Ovary (tissue), 9 donors: ENCODE data around the gene CEP170. TPM values are rescaled to one million over a fixed set of nuclear protein-coding genes. Genes with fewer than 3 reads are reported as not detected.

Experiments used
- DNase-seq, 5 donors: peaks; one replicate each; pipeline ENCODE4 v3.0.0-alpha.2; 2019 to 2020
- H3K27ac ChIP-seq, 2 donors: fragments of 200-600 bp; one replicate each; pipeline versions ENCODE4 v1.5.1 to v1.8.0; 2019 to 2022
- H3K27me3 ChIP-seq: fragments of 200-600 bp; one replicate; pipeline ENCODE4 v1.8.0; 2022
- H3K36me3 ChIP-seq: fragments of 200-600 bp; sonication (generic); one replicate; pipeline ENCODE4 v1.5.1; 2019
- H3K4me1 ChIP-seq: one replicate; pipeline ENCODE4 v1.8.1; 2013; ENCODE audit warnings: mild to moderate bottlenecking, moderate library complexity; ENCODE audit not compliant: insufficient read depth
- H3K4me3 ChIP-seq: fragments of 200-600 bp; sonication (generic); one replicate; pipeline ENCODE4 v1.5.1; 2017
- H3K9me3 ChIP-seq, 2 donors: fragments of 200-600 bp in 1 of 2; sonication (generic) in 1 of 2; one replicate each; pipeline versions ENCODE4 v1.5.1 to v1.8.1; 2013 to 2019; ENCODE audit warnings: mild to moderate bottlenecking in 1 of 2, moderate library complexity in 1 of 2
- EP300 ChIP-seq: sonication (generic); formaldehyde crosslinking; IDR thresholded peaks from one replicate; pipeline ENCODE4 v1.6.1; 2017; ENCODE audit warnings: antibody characterized with exemption
- POLR2A ChIP-seq: fragments of 450-650 bp; IDR thresholded peaks from one replicate; pipeline ENCODE4 v1.6.1; 2017; ENCODE audit warnings: antibody characterized with exemption, mild to moderate bottlenecking, moderate library complexity
- WGBS, 3 donors: extraction: QIAGEN DNeasy Blood & Tissue Kit in 1 of 3; methylation state at CpG; one replicate each; pipeline versions ENCODE4 v1.1.5 to v1.1.7; 2013 to 2017; 5-methylcytosine and 5-hydroxymethylcytosine counted together
- intact Hi-C, 4 donors: fragments of 100-400 bp; cut with DNase I; formaldehyde crosslinking; loops; one replicate each; pipeline versions ENCODE4 v1.11.0 to v1.15.1; 2022 to 2023
- polyA plus RNA-seq, 2 donors: library from polyadenylated mRNA; stranded (reverse); fragments of 200-250 nt in 1 of 2; fragments of 350-450 nt in 1 of 2; fragmentation: Illumina TruSeq in 1 of 2; extraction: RNeasy Lipid Tissue Mini Kit (QIAGEN cat#74804) in 1 of 2; gene quantifications; one replicate each; pipeline ENCODE4 v1.2.3, GENCODE V29; 2013 to 2014
- total RNA-seq, 7 donors: library from RNA; depleted of rRNA in 2 of 7; stranded (reverse); fragments of >200 nt in 2 of 7; fragmentation: NEBNext Ultra II Directional in 3 of 7; extraction: Animal tissue kit (Norgen Biotek cat#: 25700) in 3 of 7; gene quantifications; one replicate each; pipeline versions ENCODE4 v1.1.0 to v1.2.4, GENCODE V29; 2016 to 2023
- TF ChIP-seq, protein P1 (sequence below), 3 donors: fragments of 450-650 bp in 2 of 3; fragments of 200-600 bp in 1 of 3; IDR thresholded peaks; one replicate each; pipeline versions ENCODE4 v1.5.1 to v1.8.0; 2016 to 2022; ENCODE audit warnings: antibody characterized with exemption in 3 of 3, mild to moderate bottlenecking in 1 of 3
- donor health status: DM: no; HTN: no; CAD: no; lungs with moderate emphysema.
- donor health status: DM: no; HTN: no; CAD: no.
- donor health status: Bipolar disorder and iron deficiency.
- donor health status: DM: yes; HTN: yes; CAD: no.
- donor health status: DM: no; HTN: no; CAD: no.
- donor health status: DM: yes; HTN: yes; CAD: no.

CEP170 gene
- total and polyA plus RNA-seq, 9 donors, result 16.4 to 66.4 (median 42.6) TPM

DNA sequence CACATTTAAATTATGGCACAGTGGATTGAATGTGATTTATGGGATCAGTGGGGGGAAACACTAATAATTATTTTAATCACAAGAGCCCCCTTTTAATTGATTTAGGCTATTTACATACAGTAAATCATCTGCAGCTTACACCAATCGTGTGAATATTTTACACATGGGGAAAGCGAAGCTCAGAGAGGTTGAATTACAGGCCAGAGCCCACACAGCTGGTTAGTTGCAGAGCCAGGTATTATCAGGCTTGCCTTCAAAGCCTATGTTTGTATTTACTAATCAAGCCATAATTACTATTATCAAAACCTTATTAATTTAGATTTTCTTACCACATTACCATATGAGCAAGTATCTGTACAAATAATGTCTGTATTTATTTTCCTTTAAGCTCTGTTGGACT, 1.5 kb upstream of the CEP170 start:
- WGBS, 3 donors, result 44 to 45% (median 44%) methylated on average over 2 of the region's 2 CpGs
- Histone ChIP-seq H3K9me3 (no peaks in the 10 kb centered on the region), H3K36me3 (no peaks in the 10 kb centered on the region), H3K27me3 (no peaks in the 10 kb centered on the region), H3K27ac (peak overlapping the region in 1 of 2 donors; percentile 50), H3K4me1 (peaks cover 4% of the 10 kb centered on the region), H3K4me3 (peak overlapping the region; percentile 66)
- intact Hi-C loops, result no loop called here
- DNase-seq, result no peak
- TF ChIP-seq EP300 (no peak), POLR2A (no peak)
- TF ChIP-seq, protein P1, sequence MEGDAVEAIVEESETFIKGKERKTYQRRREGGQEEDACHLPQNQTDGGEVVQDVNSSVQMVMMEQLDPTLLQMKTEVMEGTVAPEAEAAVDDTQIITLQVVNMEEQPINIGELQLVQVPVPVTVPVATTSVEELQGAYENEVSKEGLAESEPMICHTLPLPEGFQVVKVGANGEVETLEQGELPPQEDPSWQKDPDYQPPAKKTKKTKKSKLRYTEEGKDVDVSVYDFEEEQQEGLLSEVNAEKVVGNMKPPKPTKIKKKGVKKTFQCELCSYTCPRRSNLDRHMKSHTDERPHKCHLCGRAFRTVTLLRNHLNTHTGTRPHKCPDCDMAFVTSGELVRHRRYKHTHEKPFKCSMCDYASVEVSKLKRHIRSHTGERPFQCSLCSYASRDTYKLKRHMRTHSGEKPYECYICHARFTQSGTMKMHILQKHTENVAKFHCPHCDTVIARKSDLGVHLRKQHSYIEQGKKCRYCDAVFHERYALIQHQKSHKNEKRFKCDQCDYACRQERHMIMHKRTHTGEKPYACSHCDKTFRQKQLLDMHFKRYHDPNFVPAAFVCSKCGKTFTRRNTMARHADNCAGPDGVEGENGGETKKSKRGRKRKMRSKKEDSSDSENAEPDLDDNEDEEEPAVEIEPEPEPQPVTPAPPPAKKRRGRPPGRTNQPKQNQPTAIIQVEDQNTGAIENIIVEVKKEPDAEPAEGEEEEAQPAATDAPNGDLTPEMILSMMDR (IDR thresholded peaks at IDR 0.05), result no peak

DNA sequence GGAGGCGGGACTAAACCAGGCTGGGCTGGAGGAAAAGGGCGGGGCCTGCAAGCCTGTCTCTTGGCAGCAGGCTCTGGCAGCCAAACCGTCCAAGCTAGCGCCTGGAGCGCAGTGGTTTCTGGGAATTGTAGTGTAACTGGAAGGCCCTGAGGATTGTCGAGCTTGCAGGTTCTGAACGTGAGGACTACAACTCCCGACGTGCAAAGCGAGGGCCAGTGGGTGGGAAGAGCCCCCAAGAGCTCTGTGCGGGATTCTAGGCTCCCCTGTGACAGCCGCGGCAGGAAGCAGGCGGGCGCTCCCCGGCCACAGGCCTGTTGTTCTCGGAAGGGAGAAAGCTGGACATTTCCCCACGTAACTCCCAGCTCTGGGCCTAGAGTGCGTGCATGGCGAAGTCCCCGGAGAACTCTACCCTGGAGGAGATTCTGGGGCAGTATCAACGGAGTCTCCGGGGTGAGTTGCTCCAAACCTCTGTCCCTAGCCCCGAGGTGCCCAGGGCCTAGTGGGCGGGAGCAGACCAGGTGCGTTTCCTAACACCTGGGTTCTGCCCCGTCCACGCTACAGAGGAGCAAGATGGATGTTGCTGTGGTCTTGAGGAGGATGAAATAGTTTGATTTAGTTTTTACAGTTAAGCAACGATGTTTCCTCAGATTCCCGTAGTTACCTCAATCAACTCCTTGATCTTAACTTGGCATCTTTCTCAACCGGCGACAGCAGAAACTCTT, 871 bp upstream of the CEP170 start, which contains the start of gene SDCCAG8:
TSS of gene SDCCAG8 (plus strand) at position 251 of the 722 bp plus-strand sequence. CDS start at position 384, 133 bp downstream.
- H3K36me3 ChIP-seq, result no peaks in the 10 kb centered on the region
- H3K9me3 ChIP-seq, result no peaks in the 10 kb centered on the region
- peak; percentile 58 for TF ChIP-seq POLR2A
- TF ChIP-seq EP300, result no peak
- 0 to 1% (median 1%) methylated on average over 32 of the region's 32 CpGs for WGBS, 3 donors
- peaks cover 2% of the 10 kb centered on the region for H3K4me1 ChIP-seq
- intact Hi-C loops, result no loop called here
- H3K27me3 ChIP-seq, result no peaks in the 10 kb centered on the region
- H3K4me3 ChIP-seq, result peak within 1 kb of the TSS; percentile 66
- peak; percentile 98 to 99 (median 98) for DNase-seq
- peak within 1 kb of the TSS; percentile 82 to 96 for H3K27ac ChIP-seq

DNA sequence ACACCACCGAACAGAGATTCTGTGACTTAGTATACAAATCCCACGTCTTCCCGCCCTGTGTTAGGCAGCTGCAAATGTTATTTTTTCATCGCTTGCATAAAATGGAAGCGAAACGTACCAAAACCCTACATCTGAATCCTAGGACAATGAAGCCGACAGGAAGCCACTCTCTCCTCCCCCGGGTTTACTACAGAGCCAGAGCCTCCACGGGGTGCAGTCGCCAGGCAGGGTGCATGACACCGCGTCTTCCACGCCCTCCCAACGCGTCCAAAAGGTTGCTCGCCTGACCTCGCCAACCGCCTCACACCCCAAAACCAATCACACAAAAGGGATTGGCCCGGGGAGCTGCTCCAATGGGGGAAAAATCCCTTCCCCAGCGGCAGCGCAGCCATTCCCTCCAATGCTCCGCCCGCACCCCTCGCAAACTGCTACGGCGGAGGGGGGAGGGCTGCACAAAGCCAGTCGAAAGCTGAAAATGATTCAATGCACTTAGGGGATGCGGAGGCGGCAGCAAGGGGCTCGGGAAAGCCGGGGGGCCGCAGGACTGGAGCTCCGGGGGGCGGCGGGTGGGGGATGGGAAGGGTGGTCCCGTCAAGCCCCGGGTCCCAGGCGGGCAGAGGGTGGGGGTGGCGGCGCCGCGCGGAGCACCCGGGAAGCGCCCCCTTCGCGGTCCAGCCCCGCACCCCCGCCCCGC, 701 bp downstream of the CEP170 start:
- peak in 4 of 5 donors; percentile 57 to 77 (median 66) for DNase-seq
- Histone ChIP-seq H3K27ac (peak overlapping the region; percentile 82 to 96), H3K4me1 (peaks cover 2% of the 10 kb centered on the region), H3K27me3 (no peaks in the 10 kb centered on the region), H3K36me3 (no peaks in the 10 kb centered on the region), H3K9me3 (no peaks in the 10 kb centered on the region), H3K4me3 (peak overlapping the region; percentile 66)
- TF ChIP-seq EP300, result no peak
- TF ChIP-seq POLR2A, result no peak
- TF ChIP-seq, protein P1 (IDR thresholded peaks at IDR 0.05), result no peak
- intact Hi-C loops, result no loop called here
- 1 to 2% (median 1%) methylated on average over 29 to 50 of the region's 50 CpGs for WGBS, 3 donors

DNA sequence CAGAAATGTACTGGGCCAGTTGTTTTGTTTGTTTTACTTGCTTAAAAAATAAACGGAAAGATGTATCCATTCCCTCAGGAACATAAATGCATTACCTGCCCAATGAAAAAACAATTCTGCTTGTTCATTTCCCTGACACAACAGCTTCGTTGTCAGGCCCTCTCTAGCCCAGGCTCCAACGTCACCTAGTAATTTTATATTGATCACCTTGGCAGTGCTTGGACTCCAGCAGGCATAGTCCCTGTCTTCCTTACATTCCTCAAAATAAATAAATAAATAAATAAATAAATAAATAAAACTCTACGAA, 1.2 kb downstream of the CEP170 start:
- 0 to 2% (median 0%) methylated on average over 4 of the region's 4 CpGs for WGBS, 3 donors
- peak overlapping the region in 1 of 2 donors; percentile 96 for H3K27ac ChIP-seq
- peaks cover 5% of the 10 kb centered on the region for H3K4me1 ChIP-seq
- intact Hi-C loops, result no loop called here
- no peak for DNase-seq
- no peaks in the 10 kb centered on the region for H3K27me3 ChIP-seq
- H3K36me3 ChIP-seq, result no peaks in the 10 kb centered on the region
- TF ChIP-seq POLR2A (no peak), EP300 (no peak)
- TF ChIP-seq, protein P1 (IDR thresholded peaks at IDR 0.05), result no peak
- no peaks in the 10 kb centered on the region for H3K9me3 ChIP-seq
- peak overlapping the region; percentile 66 for H3K4me3 ChIP-seq
